Measurements from ENCODE around the gene MAPK14. TPM values are rescaled to one million over a fixed set of nuclear protein-coding genes. Genes with fewer than 3 reads are reported as not detected.

The MAPK14 gene
- total and polyA plus RNA-seq, 8 donors = 52.9 to 84.1 (median 68.3) TPM

DNA sequence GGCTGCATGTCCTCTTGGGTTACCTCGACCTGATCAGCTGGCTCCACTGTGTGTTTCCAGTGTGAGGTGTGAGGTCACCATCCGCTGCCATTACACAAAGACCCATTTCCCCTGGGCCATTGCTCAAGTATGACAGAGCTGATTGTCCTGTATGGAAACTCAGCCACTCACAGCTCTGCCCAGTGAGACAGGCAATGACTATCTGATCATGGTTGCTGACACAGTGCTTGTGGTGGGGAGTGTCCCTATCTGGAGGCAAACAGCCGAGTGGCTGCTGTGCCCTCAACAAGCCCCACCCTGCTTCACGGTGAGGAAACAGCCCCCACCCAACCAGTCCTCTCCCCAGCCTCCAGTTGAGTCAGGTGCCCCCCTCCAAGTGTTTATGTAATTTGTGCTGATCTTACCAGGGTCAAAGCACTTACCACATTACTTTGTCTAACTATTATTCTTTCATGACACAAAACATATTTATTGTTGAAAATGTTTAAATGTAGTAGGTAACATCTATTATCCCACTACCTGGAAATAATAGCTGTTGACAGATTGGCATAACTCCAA lies 91.0 kb downstream of the MAPK14 start:
- H3K4me3 ChIP-seq = no peak overlapping the region
- peak; percentile 66 for ATAC-seq

DNA sequence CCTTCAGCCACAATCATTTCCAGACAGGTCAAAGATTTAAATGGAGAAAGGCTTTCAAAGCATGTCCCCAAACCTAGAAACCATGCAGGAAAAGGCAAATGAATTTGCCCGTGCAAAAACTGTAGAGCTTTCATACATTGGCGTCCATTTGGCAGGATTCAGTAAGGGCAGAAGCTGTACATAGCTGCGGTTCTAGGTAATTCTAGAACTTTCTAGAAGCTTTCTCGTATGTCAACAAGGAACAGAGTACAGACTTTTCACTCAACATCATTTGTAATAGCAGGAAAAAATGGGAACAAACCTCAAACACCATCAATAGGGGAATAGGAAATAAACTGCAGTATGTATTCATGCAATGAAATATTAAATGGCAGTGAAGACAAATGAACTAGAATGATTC lies 91.6 kb downstream of the MAPK14 start:
- intact Hi-C loops (cut with DNase I) = no loop called here

More for the DNA sequence above, 91.0 kb downstream of the MAPK14 start:
- H3K27me3 ChIP-seq = no peaks in the 10 kb centered on the region
- H3K36me3 ChIP-seq = peaks cover 0 to 10% of the 10 kb centered on the region in 2 donors
- H3K9me3 ChIP-seq = no peaks in the 10 kb centered on the region
- intact Hi-C loops (cut with DNase I) = no loop called here
- DNase-seq = peak in 1 of 4 donors; percentile 72
- H3K27ac ChIP-seq = peak overlapping the region; percentile 24 to 91
- peaks cover 5 to 87% of the 10 kb centered on the region in 2 donors for H3K4me1 ChIP-seq
- TF ChIP-seq, protein P1, sequence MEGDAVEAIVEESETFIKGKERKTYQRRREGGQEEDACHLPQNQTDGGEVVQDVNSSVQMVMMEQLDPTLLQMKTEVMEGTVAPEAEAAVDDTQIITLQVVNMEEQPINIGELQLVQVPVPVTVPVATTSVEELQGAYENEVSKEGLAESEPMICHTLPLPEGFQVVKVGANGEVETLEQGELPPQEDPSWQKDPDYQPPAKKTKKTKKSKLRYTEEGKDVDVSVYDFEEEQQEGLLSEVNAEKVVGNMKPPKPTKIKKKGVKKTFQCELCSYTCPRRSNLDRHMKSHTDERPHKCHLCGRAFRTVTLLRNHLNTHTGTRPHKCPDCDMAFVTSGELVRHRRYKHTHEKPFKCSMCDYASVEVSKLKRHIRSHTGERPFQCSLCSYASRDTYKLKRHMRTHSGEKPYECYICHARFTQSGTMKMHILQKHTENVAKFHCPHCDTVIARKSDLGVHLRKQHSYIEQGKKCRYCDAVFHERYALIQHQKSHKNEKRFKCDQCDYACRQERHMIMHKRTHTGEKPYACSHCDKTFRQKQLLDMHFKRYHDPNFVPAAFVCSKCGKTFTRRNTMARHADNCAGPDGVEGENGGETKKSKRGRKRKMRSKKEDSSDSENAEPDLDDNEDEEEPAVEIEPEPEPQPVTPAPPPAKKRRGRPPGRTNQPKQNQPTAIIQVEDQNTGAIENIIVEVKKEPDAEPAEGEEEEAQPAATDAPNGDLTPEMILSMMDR (IDR thresholded peaks at IDR 0.05) = no peak

DNA sequence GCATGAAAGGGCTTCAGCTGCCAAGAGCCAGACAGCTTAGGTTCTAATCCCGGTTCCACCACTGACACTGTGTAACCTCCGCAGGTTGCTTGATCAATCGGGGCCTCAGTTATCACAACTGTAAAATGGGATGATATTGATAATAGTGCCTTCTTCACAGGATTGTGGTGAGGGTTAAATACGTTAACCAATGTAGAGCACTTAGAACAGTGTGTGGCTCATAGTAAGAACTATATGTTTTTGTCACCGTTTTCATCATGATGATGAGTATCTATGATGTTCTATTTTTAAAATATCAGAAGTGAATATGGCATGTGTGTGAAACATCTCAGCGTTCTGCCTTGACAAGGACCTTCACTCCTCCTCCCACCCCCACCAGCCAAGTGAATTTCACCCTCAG lies 92.4 kb downstream of the MAPK14 start:
- intact Hi-C loops (cut with DNase I) = loop anchor here in 1 of 2 donors (10.0 kb wide), 1 partner anchor 75 kb away; the partner anchor contains the start of gene BRPF3
- Histone ChIP-seq H3K4me3 (no peak overlapping the region), H3K27me3 (no peaks in the 10 kb centered on the region), H3K36me3 (peaks cover 0 to 10% of the 10 kb centered on the region in 2 donors), H3K4me1 (peaks cover 8 to 86% of the 10 kb centered on the region in 2 donors), H3K27ac (peak overlapping the region in 1 of 2 donors; percentile 91), H3K9me3 (no peaks in the 10 kb centered on the region)
- TF ChIP-seq, protein P1 (IDR thresholded peaks at IDR 0.05) = no peak
- ATAC-seq (no peak), DNase-seq (no peak)

More for the DNA sequence above, 91.6 kb downstream of the MAPK14 start:
- Histone ChIP-seq H3K36me3 (peaks cover 0 to 10% of the 10 kb centered on the region in 2 donors), H3K9me3 (no peaks in the 10 kb centered on the region), H3K4me1 (peaks cover 7 to 86% of the 10 kb centered on the region in 2 donors), H3K27ac (peak overlapping the region; percentile 24 to 91), H3K4me3 (no peak overlapping the region), H3K27me3 (no peaks in the 10 kb centered on the region)
- ATAC-seq = no peak
- TF ChIP-seq, protein P1 (IDR thresholded peaks at IDR 0.05) = no peak
- DNase-seq = no peak

DNA sequence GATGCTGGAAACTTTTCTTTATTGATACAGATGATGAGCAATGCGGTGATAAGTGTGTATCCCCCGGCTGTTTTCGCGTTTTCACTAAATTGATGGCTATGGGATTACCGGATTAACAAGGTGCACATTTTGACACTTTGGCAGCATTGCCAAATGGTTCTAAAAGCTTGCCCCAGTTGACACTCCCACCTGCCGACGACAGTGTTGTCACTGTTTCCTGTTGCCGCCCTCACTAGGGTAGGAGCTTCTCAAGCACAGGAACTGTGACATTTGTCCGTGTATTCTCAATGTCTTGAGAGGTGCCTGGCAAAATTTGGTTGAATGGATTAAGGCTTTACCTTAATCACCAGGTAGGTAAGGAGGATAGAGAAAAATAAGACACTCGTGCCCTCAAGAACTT lies 92.9 kb downstream of the MAPK14 start:
- Histone ChIP-seq H3K4me3 (peak overlapping the region in 1 of 2 donors; percentile 13), H3K4me1 (peaks cover 8 to 85% of the 10 kb centered on the region in 2 donors), H3K27me3 (no peaks in the 10 kb centered on the region), H3K9me3 (no peaks in the 10 kb centered on the region), H3K27ac (peak overlapping the region; percentile 66 to 91), H3K36me3 (peaks cover 0 to 10% of the 10 kb centered on the region in 2 donors)
- DNase-seq (peak in 1 of 4 donors; percentile 82), ATAC-seq (peak; percentile 6)
- TF ChIP-seq, protein P1 (IDR thresholded peaks at IDR 0.05) = no peak
- intact Hi-C loops (cut with DNase I) = loop anchor here in 1 of 2 donors (10.0 kb wide), 1 partner anchor 74 kb away; the partner anchor contains the start of gene BRPF3

DNA sequence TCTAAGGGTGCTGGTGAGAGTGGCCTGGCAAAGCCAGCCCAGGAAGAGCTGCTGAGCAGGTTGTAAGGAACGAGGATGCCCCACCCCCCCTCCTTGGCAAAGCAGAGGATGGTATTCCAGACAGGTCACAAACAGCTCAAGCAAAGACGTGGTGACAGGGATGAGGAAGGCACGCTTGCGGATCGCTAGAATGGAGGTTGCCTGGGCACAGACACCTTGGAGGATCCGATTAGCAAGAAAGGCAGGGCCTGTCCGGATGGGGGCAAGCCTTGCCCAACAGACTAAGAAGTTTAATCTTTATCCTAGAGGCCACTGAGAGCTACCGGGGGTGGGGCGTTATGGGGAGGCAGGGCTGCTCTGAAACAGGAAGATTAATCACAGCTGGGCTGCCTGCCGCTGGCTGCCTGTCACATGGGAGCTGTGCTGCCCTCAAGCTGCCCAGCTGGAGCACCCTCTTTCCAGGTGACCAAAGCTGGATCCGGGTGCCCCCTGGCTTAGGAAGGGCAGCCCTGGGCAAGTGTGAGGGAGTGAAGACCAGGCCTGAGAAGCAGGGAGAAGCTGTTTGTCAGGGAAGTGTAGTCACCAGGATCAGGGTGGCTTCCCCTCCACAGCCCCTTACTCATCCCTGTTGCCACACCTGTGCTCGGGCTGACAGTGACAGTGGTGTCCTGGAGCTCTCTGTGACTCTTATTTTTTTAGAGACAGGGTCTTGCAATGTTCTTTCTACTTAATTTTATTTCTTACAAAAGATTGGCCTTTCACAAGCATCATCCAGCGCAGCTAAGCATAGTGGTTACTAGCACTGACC lies 93.6 kb downstream of the MAPK14 start:
- ATAC-seq = peak; percentile 64
- DNase-seq = peak in 2 of 4 donors; percentile 84 to 90
- H3K4me1 ChIP-seq = peaks cover 8 to 87% of the 10 kb centered on the region in 2 donors
- TF ChIP-seq, protein P1 (IDR thresholded peaks at IDR 0.05) = no peak
- peak overlapping the region; percentile 66 to 91 for H3K27ac ChIP-seq
- H3K4me3 ChIP-seq = peak overlapping the region in 1 of 2 donors; percentile 13
- intact Hi-C loops (cut with DNase I) = loop anchor here in 1 of 2 donors (10.0 kb wide), 1 partner anchor 74 kb away; the partner anchor contains the start of gene BRPF3
- no peaks in the 10 kb centered on the region for H3K27me3 ChIP-seq
- H3K36me3 ChIP-seq = peaks cover 0 to 6% of the 10 kb centered on the region in 2 donors
- H3K9me3 ChIP-seq = no peaks in the 10 kb centered on the region
